Muscle layer of colon (tissue), 2 donors: ENCODE measurements around the gene OPRL1.

Source experiments
- H3K27ac ChIP-seq: one replicate; pipeline ENCODE4 v1.7.0; 2013; ENCODE audit warnings: low read depth, mild to moderate bottlenecking, low read length, moderate library complexity
- H3K27me3 ChIP-seq, 2 donors: one replicate each; pipeline ENCODE4 v1.7.0; 2013; ENCODE audit warnings: low read length in 2 of 2, mild to moderate bottlenecking in 2 of 2; ENCODE audit not compliant: insufficient read depth in 2 of 2, control insufficient read depth in 1 of 2
- H3K36me3 ChIP-seq: one replicate; pipeline ENCODE4 v1.7.0; 2013; ENCODE audit warnings: mild to moderate bottlenecking, low read length; ENCODE audit not compliant: insufficient read depth
- H3K4me1 ChIP-seq: one replicate; pipeline ENCODE4 v1.7.0; 2013; ENCODE audit warnings: mild to moderate bottlenecking, low read length; ENCODE audit not compliant: insufficient read depth
- H3K4me3 ChIP-seq, 2 donors: one replicate each; pipeline ENCODE4 v1.7.0; 2013; ENCODE audit warnings: low read length in 2 of 2, low read depth in 1 of 2, mild to moderate bottlenecking in 1 of 2, moderate library complexity in 1 of 2
- H3K9ac ChIP-seq: one replicate; pipeline ENCODE4 v1.7.0; 2013; ENCODE audit warnings: low read length
- H3K9me3 ChIP-seq: one replicate; pipeline ENCODE4 v1.7.0; 2013; ENCODE audit warnings: mild to moderate bottlenecking, low read length
- donor health status: abdominal sarcoma.
- donor health status: Adenocarcinoma of cecum.

Gene OPRL1

DNA sequence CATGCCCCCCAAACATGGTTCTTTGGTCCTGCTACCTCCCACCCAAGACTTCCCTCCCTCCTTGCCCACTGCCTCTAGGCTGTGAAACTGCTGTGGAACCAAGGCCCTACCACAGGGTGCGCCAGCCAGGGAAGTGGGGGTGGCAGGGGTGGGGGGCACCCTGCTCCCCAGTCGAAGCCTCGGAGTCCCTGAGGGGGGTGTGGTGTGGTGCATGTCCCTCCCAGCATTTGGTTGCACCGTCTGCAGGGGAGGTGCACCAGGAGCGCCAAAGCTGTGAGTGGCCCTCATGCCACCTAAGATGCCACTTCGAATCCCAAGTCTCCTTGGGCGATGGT lies 2.4 kb upstream of the OPRL1 start:
- H3K9ac ChIP-seq: no peak overlapping the region
- H3K27ac ChIP-seq: no peak overlapping the region
- no peaks in the 10 kb centered on the region for H3K36me3 ChIP-seq
- no peaks in the 10 kb centered on the region for H3K9me3 ChIP-seq
- no peak overlapping the region for H3K4me3 ChIP-seq
- peaks cover 11% of the 10 kb centered on the region for H3K4me1 ChIP-seq
- H3K27me3 ChIP-seq: peaks cover 0 to 8% of the 10 kb centered on the region in 2 donors

DNA sequence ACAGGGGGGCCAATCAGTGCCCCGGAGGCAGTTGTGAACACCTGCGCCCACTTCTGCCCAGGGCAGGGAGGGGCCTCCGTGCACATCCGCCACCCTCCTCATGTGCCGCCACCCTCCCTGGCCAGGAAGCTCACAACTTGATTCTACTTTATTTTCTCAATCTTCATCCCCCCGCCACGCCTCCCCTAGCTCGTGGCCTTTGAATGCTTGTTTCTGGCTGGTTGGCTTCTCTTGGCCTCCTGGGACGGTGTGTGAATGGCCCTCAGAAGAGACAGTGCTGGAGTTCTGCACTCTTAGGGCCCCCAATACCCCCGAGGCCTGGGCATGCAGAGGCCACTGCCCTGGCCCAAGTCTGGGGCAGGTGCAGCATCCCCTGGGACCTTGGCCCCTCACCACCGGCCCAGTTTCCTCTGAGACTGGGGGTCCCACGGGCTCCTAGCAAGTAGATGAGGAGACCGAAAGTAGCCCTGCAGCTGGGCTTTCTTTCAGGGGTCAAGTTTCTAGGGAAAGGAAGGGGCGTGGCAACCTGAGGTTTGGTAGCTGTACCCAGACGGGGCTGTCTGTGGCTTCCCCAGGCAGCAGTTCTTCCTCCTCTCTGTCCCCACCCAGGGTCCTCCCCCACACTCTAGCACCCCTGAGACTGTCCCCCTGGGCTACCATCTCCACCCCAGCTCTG lies 1.9 kb upstream of the OPRL1 start:
- H3K27ac ChIP-seq: no peak overlapping the region
- H3K4me1 ChIP-seq: peaks cover 14% of the 10 kb centered on the region
- no peak overlapping the region for H3K9ac ChIP-seq
- H3K27me3 ChIP-seq: peaks cover 0 to 11% of the 10 kb centered on the region in 2 donors
- H3K9me3 ChIP-seq: no peaks in the 10 kb centered on the region
- peak overlapping the region in 1 of 2 donors; percentile 67 for H3K4me3 ChIP-seq
- no peaks in the 10 kb centered on the region for H3K36me3 ChIP-seq

DNA sequence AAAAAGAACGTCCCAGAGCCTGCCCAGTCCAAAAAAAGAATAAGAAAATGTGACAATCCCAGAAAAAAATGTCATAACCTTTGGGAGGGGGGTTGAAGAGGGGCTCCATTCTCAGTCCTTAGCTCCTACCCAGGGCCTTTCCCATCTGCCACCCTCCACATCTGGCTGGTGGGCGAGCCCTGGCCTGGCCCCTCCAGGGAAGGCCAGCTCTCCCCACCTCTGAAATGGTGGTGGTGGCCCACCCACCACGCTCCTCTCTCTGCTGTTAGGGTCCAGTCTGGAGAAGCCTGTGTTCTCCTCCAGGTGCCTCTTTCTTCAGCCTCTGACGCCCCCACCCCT lies 979 bp upstream of the OPRL1 start:
- no peak overlapping the region for H3K9ac ChIP-seq
- H3K27ac ChIP-seq: peak overlapping the region; percentile 72
- no peaks in the 10 kb centered on the region for H3K36me3 ChIP-seq
- peak overlapping the region; percentile 67 to 73 for H3K4me3 ChIP-seq
- peaks cover 16% of the 10 kb centered on the region for H3K4me1 ChIP-seq
- no peaks in the 10 kb centered on the region for H3K9me3 ChIP-seq
- H3K27me3 ChIP-seq: peaks cover 0 to 18% of the 10 kb centered on the region in 2 donors

DNA sequence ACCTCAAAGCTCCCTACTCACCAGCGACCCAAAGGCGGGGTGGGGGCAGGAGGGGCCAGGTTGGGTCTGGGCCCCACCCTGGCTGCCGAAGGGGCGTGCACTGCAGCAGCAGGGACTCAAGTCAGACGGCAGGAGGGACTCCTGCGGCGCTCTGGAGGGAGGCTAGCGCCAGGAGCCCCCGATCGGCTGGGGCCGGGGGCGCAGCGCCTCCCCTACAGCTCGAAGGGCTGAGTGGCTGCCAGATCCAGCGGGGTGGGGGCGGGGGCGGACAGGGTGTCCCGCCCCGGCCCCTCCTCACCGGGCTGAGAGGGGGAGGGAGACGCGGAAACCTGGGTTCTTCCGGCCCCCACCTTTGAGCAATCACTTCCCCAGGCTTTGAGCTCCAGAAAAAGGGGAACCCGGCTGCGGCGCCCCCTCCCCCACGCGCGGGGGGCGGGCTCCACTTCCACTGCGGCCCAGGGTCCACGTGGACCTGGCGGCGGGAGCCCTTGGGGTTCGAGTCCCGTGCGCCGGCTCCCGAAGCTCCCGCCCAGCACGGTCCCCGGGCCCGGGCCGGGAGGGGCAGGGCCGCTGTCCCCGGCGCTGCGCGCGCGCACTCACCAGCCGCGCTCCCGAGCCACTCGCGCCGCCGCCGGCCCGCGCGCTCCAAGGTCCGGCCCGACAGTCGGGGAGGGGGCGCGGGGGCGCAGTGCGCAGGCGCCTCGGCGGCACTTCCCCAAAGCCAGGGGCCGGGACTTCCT lies 439 bp upstream of the OPRL1 start, which contains the start of gene RGS19:
Gene RGS19, minus strand, starts transcription at position 246 of the 740 bp plus-strand sequence. CDS start 2,632 bp downstream, outside the sequence.
- Histone ChIP-seq H3K9ac (no peak within 1 kb of the TSS), H3K27me3 (peaks cover 5 to 23% of the 10 kb centered on the region in 2 donors), H3K9me3 (no peaks in the 10 kb centered on the region), H3K36me3 (no peaks in the 10 kb centered on the region), H3K4me1 (peaks cover 16% of the 10 kb centered on the region), H3K4me3 (peak within 1 kb of the TSS; percentile 67 to 73), H3K27ac (peak within 1 kb of the TSS; percentile 72)

DNA sequence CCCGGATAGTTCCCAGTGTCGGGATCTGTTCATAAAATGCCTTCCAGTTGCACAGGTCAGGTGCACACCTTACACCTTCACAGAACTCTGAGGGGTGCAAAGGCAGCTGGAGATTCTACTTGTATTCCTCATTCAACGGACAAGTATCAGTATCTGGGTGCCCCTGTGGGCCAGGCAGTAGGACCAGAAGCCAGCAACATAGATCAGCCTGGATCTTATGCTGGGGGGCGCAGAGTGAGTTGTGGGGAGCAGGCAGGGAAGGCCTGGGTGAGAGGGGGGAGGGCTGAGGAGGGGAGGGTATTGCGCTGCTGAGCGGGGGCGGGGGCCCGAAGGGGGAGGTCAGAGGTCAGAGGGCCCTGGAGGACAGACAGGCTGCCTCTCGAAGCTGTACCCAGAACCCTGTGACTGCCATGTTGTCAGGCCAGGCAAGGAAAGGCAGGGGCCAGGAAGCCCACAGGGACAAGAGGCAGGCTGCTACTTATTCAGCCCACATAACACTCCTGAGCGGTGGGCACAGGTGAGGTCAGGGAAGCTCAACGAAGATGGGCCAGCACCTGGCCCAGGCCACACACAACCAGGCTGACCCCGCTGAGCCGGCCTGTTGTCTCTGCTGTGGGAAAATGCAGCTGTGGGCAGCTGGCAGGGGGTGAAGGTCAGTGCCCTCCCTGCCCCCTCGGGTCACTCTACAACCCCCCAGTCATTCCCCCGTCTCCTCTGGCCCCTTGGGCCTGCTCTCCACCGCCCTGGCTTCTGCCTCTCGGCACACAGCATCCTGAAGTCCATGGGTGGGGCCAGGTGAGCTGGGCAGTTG lies 1.1 kb downstream of the OPRL1 start:
- Histone ChIP-seq H3K27ac (no peak overlapping the region), H3K27me3 (peaks cover 14 to 39% of the 10 kb centered on the region in 2 donors), H3K9ac (no peak overlapping the region), H3K9me3 (no peaks in the 10 kb centered on the region), H3K4me3 (peak overlapping the region in 1 of 2 donors; percentile 41), H3K36me3 (no peaks in the 10 kb centered on the region), H3K4me1 (peaks cover 16% of the 10 kb centered on the region)

DNA sequence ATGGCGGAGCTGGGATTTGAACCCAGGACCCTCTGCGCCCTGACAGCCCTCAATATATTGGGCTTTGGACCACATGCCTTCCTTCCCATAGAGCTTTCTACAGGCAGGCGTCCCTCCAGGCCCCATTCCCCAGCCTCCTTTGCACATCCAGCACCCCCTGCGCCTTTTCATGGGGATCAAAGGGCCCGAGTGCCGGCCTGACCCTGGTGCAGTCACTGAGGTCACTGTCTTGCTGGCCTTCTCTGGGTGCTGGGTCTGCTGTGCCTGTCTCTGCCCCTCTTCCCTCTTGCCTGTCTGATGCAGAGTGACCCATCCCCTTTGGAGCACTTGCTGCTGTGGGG lies 1.7 kb downstream of the OPRL1 start:
- H3K4me1 ChIP-seq: peaks cover 16% of the 10 kb centered on the region
- no peak overlapping the region for H3K4me3 ChIP-seq
- H3K36me3 ChIP-seq: no peaks in the 10 kb centered on the region
- peaks cover 14 to 39% of the 10 kb centered on the region in 2 donors for H3K27me3 ChIP-seq
- no peak overlapping the region for H3K27ac ChIP-seq
- H3K9ac ChIP-seq: no peak overlapping the region
- no peaks in the 10 kb centered on the region for H3K9me3 ChIP-seq

DNA sequence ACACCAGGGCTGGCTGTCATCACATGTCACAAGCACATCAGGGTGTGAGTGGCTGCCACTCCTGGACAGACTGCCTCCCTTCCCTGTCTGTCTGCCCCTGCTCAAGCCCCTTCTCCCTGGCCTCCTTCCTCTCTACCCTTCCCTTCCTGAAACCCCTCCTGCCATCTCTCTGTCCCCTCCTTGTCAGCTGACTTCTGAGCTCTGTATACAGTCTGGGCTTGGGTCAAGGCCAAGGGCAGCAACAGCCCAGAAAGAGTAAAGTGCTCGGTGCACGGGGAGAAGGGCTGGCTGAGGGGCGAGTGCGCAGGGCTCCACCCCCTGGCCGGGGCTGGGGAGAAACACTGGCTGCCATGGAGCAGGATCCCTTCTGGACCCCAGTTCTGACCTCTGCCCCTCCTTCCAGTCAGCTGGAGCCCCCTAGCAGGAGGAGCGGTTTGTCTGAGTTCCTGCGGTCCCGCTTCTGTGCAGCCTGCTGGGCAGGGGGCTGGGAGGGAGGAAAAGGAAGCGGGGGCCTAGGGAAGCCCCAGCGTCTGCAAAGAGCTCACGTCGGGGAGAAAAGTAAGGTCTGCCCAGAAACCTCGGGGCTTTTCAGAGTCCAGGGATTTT lies 2.3 kb downstream of the OPRL1 start:
- Histone ChIP-seq H3K9ac (no peak overlapping the region), H3K36me3 (no peaks in the 10 kb centered on the region), H3K4me1 (peaks cover 16% of the 10 kb centered on the region), H3K4me3 (no peak overlapping the region), H3K27me3 (peaks cover 14 to 39% of the 10 kb centered on the region in 2 donors), H3K9me3 (no peaks in the 10 kb centered on the region), H3K27ac (no peak overlapping the region)

DNA sequence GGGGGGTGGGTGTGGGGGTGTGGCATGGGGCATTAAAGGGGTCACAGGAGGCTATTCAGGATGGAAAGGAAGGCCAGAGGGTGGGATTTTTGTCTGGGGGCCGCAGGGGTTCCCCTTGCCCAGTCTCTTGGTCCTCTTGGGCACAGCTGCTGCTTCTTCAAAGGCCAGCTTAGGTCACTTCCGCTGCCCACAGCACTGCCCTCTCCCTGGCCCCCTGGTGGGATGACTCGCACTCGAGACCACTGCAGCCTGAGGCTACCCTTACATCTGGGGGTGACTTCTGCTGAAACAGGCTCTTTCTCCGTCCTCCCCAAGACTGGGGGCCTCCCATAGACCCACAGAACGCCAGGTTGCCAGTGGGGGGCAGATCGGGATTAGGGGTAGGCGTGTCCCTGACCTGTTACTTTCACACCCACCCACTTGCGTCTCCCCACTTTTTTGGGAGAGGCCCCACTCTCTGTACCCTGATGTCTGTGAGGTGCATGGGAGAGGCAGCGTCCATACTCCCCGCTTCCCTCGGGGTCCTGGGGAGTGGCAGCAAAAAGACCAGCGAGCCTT lies 3.0 kb downstream of the OPRL1 start:
- Histone ChIP-seq H3K36me3 (no peaks in the 10 kb centered on the region), H3K9ac (no peak overlapping the region), H3K27ac (no peak overlapping the region), H3K4me3 (no peak overlapping the region), H3K4me1 (peaks cover 16% of the 10 kb centered on the region), H3K27me3 (peaks cover 14 to 41% of the 10 kb centered on the region in 2 donors), H3K9me3 (no peaks in the 10 kb centered on the region)

DNA sequence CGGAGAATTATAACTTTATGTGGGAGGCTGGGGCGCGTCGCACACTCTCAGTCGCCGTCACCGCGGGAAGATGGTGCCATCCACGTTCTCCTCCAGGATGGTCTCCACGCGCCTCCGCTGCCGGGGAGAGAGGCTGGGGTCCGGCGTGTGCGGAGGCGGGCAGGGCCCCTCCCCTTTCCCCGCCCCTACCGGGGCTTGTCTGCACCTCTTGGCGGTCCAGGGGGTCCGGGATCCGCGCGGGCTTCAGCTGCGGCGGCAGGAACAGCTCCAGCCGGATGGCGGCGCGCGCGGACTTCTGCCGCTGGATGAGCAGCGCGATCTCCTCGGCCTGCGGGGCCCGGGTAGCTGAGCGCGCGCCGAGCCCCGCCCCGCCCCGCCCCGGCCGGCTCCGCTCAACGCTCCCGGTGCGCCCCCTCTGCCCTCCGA lies 3.5 kb downstream of the OPRL1 start:
- Histone ChIP-seq H3K4me1 (peaks cover 16% of the 10 kb centered on the region), H3K36me3 (no peaks in the 10 kb centered on the region), H3K4me3 (peak overlapping the region in 1 of 2 donors; percentile 31), H3K9ac (no peak overlapping the region), H3K27ac (no peak overlapping the region), H3K9me3 (no peaks in the 10 kb centered on the region), H3K27me3 (peaks cover 14 to 42% of the 10 kb centered on the region in 2 donors)

DNA sequence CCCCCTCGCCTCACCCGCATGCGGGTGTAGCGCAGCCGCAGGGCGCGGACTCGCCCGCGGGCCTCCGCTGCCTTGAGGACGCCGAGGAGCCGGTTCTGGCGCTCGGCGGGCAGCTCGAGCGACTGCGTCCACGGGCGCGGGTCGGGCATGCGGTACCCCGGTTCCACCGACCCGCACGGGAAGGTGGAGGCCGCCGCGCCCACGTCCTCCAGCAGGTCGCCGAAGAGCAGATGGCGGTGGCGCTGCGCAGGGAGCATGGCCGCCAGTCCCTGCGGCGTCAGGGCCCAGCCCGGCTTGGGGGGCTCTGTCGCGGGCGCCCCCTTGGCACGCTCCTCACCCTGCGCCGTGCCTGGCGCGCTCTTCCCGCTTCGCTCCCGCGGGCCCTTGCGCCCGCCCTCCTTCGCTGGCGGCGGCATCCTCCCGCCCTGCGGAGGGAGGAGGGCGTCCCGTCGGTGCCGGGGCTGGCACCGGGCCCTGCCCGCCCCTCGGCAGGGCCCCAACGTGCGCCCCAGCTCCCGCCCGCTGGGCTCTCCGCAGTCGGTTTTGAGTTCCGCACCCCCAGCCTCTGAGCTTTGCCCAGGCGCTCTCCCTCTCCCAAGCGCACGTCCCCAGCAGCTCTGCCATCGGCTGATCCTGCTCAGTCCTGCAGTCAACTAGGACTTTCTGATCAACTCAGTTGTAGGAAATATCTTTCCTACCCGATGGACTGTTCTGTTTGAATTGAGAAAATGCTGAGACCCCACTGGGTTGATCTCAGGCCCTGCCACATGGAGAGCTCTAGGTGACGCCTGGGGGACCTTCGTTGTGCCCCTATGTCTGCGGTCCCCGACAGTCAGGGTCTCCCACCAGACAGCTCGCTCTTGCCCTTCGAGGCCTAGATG lies 4.2 kb downstream of the OPRL1 start, which contains the start of gene LKAAEAR1:
Gene LKAAEAR1, minus strand, starts transcription at position 595 of the 881 bp plus-strand sequence. Its CDS starts 179 bp downstream, at position 416.
- Histone ChIP-seq H3K4me1 (peaks cover 9% of the 10 kb centered on the region), H3K27ac (no peak within 1 kb of the TSS), H3K9me3 (no peaks in the 10 kb centered on the region), H3K9ac (no peak within 1 kb of the TSS), H3K4me3 (peak within 1 kb of the TSS in 1 of 2 donors; percentile 31), H3K27me3 (peaks cover 14 to 41% of the 10 kb centered on the region in 2 donors), H3K36me3 (no peaks in the 10 kb centered on the region)
